HG03565 (cell line): ENCODE results near the gene ENTPD2.

Experiments used
- ATAC-seq: cut with Tn5 transposase; IDR thresholded peaks from one replicate; pipeline ENCODE4 v1.9.1; 2021; ENCODE audit warnings: mild to moderate bottlenecking, moderate library complexity; ENCODE audit not compliant: unreplicated experiment

The ENTPD2 gene

GRCh38 chr9:137032858-137033257, 21.0 kb downstream of the ENTPD2 start:
- no peak for ATAC-seq

- no peak for ATAC-seq
These were observed 21.8 kb downstream of the ENTPD2 start, which contains the start of gene FUT7 for GRCh38 chr9:137031904-137032640. Gene FUT7, minus strand, starts transcription at chr9:137032088. Its CDS starts 97 bp downstream, at chr9:137031991.

GRCh38 chr9:137030538-137031527, 23.0 kb downstream of the ENTPD2 start:
- no peak for ATAC-seq

- ATAC-seq = no peak
These were observed 23.9 kb downstream of the ENTPD2 start for GRCh38 chr9:137030006-137030405.

GRCh38 chr9:137029058-137029936, 24.6 kb downstream of the ENTPD2 start:
- ATAC-seq = peak; percentile 33

- no peak for ATAC-seq
These were observed 25.4 kb downstream of the ENTPD2 start for GRCh38 chr9:137028263-137029057.

- no peak for ATAC-seq
These were observed 26.2 kb downstream of the ENTPD2 start, which contains the start of gene ABCA2 for GRCh38 chr9:137027369-137028262. Gene ABCA2, minus strand, starts transcription at chr9:137028237. Its CDS starts 97 bp downstream, at chr9:137028140.

- ATAC-seq = no peak
These were observed 27.0 kb downstream of the ENTPD2 start for GRCh38 chr9:137026828-137027227.

- ATAC-seq = no peak
These were observed 27.5 kb downstream of the ENTPD2 start for GRCh38 chr9:137026384-137026783.

- ATAC-seq = no peak
These were observed 28.3 kb downstream of the ENTPD2 start for GRCh38 chr9:137025517-137025966.

GRCh38 chr9:137023583-137023991, 30.3 kb downstream of the ENTPD2 start:
- ATAC-seq = no peak

GRCh38 chr9:137023157-137023556, 30.7 kb downstream of the ENTPD2 start:
- no peak for ATAC-seq

- no peak for ATAC-seq
These were observed 31.2 kb downstream of the ENTPD2 start for GRCh38 chr9:137022662-137023008.

- no peak for ATAC-seq
These were observed 31.7 kb downstream of the ENTPD2 start for GRCh38 chr9:137021979-137022661.

GRCh38 chr9:137021568-137021978, 32.3 kb downstream of the ENTPD2 start:
- no peak for ATAC-seq

- ATAC-seq = no peak
These were observed 32.9 kb downstream of the ENTPD2 start for GRCh38 chr9:137020771-137021567.
